T-helper 1 cell (primary cell): Measurements from ENCODE around the gene SULT1A1.
"Not testable (repeated sequence)": the region's sequence is repeated elsewhere in the genome, so short reads cannot be mapped to it uniquely, and the experiment has no call there.

Source experiments
- DNase-seq, 5 donors: peaks; one replicate each; pipeline ENCODE4 v3.0.0-alpha.2; 2012 to 2020
- total RNA-seq, 4 donors: gene quantifications; one replicate each; lab custom pipeline; 2026; lab: John Stamatoyannopoulos, UW

SULT1A1 gene
- total RNA-seq = 2.3 to 5.0 (median 4.4) reads per million in 4 donors

DNA sequence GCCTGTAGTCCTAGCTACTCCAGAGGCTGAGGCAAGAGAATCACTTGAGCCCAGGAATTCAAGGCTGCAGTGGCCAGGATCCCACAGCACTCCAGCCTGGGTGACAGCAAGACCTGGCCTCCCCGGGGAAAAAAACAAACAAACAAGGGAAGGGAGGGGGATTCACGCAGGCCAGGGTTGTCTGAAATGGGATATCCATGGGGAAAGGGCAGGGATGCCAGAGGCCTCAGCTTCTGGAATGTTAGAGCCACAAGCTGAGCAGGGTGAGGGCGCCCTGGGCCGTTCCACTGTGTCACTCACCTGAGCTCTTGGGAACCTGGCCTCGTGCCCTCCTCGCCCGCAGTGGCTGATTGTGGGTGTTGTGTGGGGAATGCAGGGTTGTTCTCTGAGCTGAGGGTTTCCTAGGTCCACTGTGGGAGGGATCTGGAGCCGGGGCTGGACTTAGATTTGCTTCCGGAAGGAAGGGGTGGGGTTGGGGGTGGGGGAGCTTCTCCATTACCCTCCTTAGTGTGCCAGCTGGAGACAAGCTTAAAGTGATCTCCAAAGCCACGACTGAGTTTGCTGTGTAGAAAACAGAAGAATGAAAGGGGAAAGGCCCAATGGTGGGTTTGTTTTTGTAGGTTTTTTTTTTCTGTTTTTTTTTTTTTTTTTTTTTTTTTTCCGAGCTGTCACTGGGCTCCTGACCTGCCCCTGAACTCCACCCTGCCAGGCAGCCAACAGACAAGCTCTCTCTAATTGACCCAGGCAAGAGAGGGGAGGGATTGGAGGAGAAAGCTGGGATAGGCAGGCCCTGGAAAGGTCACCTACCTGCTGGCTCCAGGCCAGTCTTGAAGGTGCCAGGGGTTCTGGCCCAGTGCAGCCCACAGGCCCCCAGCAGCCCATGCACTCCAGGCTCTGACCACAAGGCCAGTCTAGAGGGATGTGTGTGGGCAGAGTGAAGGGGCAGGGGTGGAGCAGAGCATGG lies at the start of gene SULT1A1:
Gene SULT1A1, minus strand, starts transcription at position 414 of the 964 bp plus-strand sequence. CDS start 1,189 bp downstream, outside the sequence.
- DNase-seq = no peak

DNA sequence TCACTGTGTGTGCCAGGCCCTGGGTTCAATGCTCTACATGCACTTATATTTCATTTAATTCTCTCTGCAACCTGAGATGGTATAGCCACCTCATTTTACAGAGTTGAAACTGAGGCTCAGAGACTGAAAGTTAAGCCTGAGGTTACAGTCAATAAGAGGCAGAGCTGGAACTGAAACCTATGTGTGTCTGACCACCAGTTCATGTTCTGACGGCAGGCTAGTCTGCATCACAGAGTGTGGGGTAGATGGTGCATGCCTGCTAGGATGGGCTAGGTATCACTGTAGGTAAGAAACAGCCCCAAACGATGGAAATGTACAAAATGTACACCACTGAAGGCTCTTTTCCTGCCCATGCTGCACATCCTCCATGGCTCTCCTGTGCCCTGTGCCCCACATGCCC lies 30.1 kb upstream of the SULT1A1 start:
- DNase-seq = not testable (repeated sequence)

DNA sequence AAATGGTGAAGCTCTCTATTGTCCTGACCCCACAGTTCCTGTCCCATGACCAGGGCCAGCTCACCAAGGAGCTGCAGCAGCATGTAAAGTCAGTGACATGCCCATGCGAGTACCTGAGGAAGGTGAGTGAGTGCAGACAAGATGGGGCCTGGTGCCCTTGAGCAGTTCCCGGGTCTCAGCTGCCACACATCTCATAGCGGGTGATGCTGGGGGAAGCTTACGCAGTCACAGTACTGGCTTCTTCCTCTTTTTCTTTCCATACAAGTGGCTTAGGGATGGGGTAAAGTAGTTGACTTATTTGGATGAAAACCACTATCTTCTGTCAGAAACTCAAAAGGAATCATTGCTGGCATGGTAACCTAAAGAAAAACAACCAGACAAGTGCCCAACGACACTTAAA lies 28.5 kb upstream of the SULT1A1 start:
- DNase-seq = not testable (repeated sequence)

DNA sequence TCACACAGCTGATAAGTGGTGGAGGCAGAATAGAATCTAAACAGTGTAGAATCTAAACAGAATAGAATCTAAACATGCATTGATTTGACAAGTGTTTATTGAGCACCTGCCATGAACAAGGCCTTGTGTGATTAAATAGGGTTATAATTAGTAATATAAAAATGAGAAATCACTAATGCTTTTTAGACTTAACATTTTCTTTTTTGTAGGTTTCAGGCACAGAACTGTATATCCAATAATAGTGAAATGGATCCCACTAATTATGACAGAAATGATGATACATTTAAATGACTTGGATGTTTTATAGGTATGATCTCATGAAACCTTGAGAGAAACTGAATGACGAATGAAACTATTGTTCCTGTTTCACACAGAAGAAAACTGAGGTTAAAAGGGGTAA lies 27.9 kb upstream of the SULT1A1 start, which contains the start of gene NPIPB8:
Gene NPIPB8, plus strand, starts transcription at position 301 of the 400 bp plus-strand sequence. CDS start 296 bp downstream, outside the sequence.
- not testable (repeated sequence) for DNase-seq

DNA sequence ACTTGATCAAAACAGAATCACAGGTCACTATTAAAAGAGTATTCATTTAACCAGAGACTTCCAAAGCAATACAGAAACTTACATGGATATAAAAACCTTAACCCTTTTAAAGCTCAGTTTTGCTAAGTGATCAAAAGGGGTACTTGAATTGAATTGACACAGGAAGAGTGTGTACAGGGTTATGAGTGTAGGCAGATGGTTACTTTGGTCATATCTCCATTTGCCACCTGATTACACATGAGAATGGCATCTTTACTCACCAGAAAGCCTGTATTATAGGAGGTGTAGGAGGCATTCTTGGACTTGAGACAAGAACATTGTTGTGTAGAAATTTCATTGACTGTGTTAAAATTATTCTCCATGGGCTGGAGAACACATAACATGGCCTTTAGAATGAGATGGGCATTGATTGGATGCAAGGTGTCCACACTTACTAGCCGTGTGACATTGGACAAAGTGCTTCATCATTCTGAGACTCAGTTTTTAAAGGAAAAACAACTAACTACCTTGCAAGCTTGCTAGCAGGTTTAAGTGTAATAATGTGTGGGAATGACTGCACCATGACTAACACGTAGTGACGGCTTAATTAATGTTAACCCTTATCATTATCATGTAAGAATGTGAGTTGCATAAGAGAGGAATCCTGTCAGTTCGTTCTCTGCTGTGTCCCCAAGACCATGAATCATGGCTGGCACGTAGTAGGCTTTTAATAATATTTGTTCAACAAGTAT lies 26.4 kb upstream of the SULT1A1 start:
- not testable (repeated sequence) for DNase-seq

DNA sequence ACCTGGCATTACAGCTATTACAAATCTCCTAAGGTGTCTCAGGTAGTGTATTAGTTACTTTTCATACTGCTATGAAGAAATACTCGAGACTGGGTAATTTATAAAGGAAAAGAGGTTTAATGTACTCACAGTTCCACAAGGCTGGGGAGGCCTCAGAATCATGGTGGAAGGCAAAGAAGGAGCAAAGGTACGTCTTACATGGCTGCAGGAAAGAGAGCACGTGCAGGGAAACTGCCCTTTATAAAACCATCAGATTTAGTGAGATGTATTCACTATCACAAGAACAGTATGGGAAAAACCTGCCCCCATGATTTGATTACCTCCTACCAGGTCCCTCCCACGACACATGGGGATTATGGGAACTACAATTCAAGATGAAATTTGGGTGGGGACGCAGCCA lies 21.1 kb upstream of the SULT1A1 start:
- not testable (repeated sequence) for DNase-seq

DNA sequence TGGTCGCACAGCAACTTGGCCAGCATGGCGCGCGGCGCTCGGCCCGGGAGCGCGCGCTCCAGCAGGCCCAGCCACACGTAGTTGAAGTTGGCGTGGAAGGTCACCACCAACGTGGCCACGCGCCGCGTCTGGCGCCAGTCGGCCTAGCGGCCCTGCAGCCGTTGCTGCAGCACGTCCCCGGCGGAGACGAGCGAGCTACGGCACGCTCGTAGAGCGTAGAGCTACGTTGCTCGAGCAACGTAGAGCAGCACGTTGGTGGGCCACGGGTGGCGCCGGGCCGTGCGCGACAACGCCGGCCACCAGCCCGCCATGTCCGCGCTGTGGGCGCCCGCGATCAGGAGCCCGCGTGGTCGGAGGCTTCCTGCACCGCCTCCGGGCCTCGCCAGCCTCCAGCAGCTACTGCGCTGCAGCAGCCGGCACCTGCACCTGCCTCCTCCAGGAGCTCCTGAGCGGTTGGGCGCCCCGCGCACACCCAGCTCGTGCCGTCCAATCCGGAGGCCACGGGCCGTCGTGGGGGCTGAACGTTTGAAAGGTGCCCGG lies 13.4 kb upstream of the SULT1A1 start:
- DNase-seq = peak in 4 of 5 donors; percentile 19 to 69 (median 52)

DNA sequence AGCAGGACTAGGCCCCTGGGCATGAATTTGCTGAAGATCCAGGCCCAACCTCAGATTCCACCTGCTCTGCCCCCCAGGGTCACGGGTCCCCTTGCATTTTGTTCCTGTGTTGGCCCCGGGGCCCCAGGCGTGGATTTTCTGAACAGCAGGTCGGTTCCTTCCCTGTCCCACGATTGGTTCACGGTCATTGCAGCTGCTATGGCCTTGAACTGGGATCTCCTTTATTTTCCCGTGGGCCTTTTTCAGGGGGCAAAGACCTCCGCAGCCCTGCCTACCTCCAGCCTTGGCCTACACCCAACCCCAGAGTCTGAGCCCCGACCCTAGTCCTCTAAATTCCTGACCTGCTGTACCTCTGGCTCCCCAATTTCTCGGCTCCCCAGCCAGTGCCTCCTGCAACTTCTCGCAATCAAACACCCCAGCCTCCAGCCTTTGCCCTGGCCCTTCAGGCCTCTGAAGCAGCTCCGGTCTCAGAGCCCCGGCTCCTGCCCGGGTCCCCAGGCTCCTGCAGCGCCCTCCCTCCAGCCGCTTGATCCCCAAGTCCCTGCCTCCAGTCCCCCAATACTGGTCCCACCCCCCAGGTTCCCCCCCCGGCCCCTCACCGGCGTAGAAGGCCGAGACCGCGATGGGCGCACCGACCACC lies 12.8 kb upstream of the SULT1A1 start:
- not testable (repeated sequence) for DNase-seq

DNA sequence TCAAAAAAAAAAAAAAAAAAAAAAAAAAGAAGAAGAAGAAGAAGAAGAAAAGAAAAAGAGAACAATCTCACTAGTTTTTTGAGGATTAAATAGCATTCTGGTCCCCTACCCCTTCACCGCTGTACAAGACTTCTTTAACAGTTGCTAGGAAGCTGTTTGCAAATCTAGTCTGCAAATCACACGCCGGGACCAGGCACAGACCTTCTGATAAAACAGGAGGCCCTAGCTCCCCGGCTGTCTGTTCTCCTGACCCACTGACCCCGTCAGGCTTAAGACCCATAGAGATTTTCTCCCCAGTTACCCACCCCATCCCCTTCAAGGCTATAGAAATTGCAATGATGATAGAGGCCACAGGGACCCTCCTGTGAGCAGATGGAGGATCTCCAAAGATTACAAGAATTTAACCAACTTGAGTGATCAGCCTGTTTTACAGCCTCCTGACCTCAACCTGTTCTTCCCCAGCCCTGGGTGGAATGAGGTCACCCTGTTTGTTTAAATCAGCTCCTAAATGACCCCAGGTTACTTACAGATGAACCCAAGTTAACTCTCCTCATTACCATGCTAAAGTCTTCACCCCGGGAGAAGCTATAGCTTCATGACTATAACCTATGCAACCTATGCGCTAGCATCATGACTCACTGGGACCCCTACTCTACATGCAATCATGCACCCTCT lies 11.8 kb upstream of the SULT1A1 start:
- no peak for DNase-seq

DNA sequence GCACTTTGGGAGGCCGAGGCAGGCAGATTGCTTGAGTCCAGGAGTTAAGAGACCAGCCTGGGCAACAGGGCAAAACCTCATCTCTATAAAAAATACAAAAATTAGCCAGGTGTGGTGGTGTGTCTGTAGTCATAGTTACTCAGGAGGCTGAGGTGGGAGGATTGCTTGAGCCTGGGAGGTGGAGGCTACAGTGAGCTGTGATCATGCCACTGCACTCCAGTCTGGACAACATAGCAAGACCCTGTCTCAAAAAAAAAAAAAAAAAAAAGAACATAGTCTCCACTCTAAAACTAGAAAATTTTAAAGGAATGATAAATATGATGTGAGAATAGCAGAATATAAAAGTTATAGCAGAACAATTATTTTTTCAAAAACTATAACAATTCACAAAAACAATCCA lies 10.5 kb upstream of the SULT1A1 start:
- not testable (repeated sequence) for DNase-seq

DNA sequence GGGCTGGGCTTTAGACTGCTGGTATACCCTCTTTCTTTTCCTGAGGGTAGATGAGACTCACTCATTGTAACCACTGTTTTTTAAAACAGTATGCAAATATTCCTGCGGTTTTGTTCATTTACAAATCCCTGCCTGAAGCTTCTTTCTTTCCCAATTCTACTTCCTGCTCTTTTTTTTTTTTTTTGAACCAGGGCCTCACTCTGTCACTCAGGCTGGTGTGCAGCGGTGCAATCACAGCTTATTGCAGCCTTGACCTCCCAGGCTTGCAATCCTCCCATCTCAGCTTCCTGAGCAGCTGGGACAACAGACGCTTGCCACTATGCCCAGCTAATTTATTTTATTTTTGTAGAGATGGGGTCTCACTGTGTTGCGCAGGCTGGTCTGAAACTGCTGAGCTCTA lies 8.0 kb upstream of the SULT1A1 start:
- no peak for DNase-seq

DNA sequence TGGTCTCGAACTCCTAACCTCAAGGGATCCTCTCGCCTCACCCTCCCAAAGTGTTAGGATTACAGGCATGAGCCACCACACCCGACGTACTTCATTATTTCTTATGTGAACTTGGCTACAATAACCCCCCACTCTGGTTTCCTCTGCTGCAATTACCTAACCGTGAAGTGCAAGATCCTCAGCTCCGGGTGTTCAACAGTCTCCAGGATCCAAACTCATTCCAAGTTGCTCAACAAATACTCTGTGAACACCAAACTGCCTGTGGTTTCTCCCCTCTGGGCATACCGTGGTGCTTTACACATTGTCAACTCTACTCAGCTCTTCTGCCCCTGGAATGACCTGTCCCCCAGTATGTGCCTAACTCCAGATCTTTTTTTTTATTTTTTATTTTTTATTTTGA lies 6.8 kb upstream of the SULT1A1 start:
- DNase-seq = no peak

DNA sequence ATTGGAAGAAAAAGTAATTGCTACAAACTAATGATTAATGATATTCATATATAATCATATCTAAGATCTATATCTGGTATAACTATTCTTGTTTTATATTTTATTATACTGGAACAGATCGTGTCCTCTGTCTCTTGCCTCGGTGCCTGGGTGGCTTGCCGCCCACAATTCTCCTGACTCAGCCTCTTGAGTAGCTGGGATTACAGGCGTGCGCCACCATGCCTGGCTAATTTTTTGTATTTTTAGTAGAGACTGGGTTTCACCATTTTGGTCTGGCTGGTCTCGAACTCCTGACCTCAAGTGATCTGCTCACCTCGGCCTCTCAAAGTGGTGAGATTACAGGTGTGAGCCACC lies 6.4 kb upstream of the SULT1A1 start:
- not testable (repeated sequence) for DNase-seq

DNA sequence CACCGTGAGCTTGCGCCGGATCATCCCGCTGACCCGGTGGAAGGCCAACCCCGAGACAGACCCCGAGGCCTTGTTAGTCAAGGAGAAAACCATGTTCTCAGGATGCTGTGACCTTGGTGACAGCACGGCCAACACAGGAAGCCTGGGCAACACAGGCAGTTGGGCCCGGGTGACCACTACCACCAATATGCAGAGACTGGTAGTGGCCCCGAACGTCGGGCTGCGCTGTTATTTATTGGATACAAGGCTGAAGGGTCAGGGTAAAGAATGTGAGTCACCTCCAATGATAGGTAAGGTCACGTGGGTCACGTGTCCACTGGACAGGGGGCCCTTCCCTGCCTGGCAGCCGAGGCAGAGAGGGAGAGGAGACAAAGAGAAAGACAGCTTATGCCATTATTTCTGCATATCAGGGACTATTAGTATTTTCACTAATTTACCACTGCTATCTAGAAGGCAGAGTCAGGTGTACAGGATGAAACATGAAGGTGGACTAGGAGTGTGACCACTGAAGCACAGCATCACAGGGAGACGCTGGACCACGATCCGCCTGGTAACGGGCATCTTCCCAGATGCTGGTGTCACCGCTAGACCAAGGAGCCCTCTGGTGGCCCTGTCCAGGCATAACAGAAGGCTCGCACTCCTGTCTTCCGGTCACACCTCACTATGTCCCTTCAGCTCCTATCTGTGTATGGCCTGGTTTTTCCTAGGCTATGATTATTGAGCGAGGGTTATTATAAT lies 5.8 kb upstream of the SULT1A1 start:
- peak in 1 of 5 donors; percentile 5 for DNase-seq

DNA sequence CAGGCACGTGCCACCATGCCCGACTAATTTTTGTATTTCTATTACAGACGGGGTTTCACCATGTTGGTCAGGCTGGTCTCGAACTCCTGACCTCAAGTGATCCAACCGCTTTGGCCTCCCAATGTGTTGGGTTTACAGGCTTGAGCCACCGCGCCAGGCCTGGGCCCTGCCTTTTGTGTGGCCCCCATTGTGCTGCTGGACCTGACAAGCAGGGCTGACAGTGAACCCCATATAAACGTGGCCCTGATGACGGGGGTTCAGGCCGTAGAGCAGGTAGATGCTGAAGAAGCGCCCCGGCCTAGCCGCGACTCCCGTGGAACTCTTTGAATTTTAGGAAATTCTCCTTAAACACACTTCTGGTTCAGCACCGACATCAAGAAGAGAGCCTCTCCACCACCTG lies 4.7 kb upstream of the SULT1A1 start:
- DNase-seq = not testable (repeated sequence)

DNA sequence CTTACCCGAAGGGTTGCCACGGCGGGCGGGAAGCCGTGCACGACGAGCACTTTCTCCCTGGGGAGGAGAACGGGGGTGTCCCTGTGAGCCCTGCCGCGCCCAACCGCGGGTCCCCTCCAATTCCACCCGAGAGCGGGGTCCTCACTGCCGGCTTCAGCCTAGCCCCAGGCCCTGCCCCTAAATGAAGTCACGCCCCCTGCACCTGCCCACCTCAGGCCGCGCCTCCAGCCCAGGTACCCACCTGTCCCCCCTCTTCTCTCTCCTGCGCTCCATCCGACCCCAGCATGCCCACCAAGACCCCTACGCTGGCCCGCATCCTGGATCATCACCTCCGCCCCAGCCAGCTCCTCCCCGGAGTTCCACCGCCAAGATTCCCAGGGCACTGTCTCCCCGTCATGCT lies 4.1 kb upstream of the SULT1A1 start:
- not testable (repeated sequence) for DNase-seq

DNA sequence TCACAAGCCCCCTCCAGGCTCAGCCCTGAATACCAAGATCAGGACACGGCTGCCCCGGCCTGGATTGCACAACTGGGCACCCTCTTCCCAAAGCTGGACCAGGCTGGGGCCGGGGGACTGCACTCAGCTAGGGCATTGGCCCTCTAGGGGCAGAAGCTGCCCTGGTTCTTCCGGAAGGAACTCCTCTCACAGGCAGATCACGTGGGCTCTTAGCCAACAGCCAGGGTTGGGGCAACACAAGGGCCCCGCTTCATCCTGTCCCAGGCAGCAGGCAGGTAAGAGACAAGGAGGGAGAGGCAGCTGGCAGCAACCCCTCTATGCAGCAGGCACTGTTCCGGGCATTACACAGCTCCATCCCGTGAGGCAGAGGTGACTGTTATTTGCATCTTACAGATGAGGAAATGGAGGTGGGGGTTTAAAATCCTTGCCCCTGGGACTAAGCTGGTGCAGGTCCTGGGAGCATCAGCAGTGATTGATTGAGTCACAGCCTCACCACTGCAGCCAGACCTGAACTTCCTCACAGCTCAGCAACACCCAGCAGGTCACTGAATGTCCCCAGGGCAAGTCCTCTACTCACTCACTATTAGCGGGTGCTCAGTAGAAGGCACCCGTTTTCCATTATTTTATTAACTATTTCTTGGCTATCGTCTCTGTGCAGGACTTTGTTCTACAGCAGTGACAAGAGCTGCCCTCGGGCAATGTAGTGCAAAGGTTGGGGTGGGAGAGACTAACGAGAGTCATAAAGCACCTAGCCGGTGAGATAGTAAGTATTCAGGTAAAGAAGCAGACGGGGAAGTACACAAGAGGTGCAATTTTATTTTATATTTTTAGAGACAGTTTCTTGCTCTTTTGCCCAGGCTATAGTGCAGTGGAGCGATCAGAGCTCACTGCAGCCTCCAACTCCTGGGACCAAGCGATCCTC lies 2.8 kb upstream of the SULT1A1 start:
- not testable (repeated sequence) for DNase-seq

DNA sequence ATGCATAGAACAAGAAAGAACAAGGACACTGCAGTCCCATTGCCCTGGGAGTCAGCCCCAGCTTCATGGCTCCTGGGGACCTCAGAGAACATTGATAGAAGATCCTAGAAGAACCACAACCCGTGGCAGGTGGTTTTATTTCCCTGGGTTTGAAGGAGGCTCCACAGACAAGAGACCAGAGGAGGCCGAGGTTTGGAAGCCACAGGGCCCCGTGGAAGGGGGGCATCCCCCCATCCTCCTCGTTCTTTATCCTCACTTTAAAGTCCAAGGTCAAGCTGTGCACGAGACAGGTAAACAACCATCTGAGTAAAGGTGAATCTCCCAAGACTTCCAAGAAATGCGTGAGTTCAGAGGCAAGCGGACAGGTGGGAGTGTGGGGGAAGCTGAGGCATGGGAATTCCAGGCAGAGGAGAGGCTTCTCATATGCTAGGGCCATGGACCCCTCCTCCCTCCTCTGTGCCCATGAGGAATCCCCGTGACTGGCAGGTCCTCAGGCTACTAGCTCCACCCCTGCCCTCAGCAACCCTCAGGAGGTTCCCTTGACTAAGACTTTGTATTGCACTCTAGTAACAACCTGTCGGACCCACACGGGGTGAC lies 849 bp upstream of the SULT1A1 start:
- DNase-seq = no peak

DNA sequence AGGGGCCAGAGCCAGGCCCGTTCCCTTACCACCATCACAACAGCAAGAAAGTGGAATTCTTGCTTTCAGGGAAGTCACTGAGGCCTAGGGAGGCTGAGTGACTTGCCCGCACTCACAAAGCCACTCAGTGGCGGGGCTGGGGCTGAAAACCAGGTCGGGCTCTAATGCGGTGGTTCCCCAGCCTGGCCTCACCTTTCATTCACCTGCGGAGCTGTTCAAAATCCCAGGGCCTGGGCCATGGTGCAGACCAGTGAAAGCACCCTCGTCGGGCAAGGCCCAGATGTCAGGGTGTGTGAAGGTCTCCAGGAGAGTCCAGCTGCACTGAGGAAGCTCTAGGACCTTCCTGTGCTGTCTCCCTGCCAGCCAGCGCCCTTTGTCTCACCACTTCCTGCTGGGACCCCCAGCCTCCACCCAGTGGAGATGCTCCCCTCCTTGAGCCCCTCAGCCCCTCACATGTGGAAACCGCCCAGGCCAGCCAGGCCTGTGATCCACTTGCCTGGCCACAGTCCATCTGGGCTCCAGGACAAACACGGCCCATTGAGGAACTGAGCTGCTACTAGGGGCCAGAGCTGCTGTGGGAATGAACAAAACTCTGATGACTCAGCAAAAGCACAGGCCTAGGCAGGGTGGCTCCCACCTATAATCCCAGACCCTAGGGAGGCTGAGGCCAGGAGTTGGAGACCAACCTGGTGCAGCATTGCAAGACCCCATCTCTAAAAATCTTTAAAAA lies 812 bp downstream of the SULT1A1 start:
- DNase-seq = not testable (repeated sequence)
